OCI-LY1 (cell line): Measurements from ENCODE around the gene ZFHX3.

ENCODE experiments used
- EZH2 ChIP-seq: fragments of 200-600 bp; sonication (generic), shearing (Covaris generic); IDR thresholded peaks from 2 replicates; pipeline ENCODE4 v1.8.0; 2017; ENCODE audit warnings: borderline replicate concordance, mixed run types, mild to moderate bottlenecking, antibody characterized with exemption, low read length, moderate library complexity, mixed read lengths
- TF ChIP-seq, protein P1 (sequence below): fragments of 200-600 bp; sonication (generic), shearing (Covaris generic); IDR thresholded peaks from 2 replicates; pipeline ENCODE4 v1.5.1; 2017; ENCODE audit warnings: mild to moderate bottlenecking, antibody characterized with exemption, low read length, moderate library complexity, mixed read lengths

DNA sequence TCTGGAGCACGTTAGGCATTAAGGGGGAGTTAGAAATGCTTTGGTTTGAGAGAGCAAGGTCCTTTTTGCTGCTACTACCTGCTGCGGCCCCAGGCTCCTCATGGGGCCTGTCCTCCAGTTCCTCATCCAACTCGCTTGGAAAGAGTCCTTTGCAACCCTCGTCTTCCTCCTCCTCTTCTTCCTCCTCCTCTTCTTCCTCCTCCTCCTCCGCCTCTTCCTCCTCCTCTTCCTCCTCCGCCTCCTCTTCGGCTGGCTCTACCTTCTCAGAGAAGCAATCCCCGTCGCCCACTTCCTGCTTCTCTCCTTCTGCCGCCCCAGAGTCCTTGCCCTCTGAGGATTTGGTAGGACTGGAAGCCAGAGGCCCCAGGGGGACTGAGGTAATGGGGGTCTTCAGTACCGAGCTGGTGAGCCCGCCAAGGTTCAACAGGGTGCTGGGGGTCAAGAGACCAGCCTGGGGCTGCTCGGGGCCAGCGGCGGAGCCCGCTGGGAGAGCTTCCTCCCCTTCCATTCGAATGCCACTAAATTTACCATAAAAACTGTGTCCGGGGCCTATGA, 89.3 kb downstream of the ZFHX3 start:
- TF ChIP-seq, protein P1, sequence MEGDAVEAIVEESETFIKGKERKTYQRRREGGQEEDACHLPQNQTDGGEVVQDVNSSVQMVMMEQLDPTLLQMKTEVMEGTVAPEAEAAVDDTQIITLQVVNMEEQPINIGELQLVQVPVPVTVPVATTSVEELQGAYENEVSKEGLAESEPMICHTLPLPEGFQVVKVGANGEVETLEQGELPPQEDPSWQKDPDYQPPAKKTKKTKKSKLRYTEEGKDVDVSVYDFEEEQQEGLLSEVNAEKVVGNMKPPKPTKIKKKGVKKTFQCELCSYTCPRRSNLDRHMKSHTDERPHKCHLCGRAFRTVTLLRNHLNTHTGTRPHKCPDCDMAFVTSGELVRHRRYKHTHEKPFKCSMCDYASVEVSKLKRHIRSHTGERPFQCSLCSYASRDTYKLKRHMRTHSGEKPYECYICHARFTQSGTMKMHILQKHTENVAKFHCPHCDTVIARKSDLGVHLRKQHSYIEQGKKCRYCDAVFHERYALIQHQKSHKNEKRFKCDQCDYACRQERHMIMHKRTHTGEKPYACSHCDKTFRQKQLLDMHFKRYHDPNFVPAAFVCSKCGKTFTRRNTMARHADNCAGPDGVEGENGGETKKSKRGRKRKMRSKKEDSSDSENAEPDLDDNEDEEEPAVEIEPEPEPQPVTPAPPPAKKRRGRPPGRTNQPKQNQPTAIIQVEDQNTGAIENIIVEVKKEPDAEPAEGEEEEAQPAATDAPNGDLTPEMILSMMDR: no peak
- no peak for TF ChIP-seq EZH2
